Panc1 (cell line): ENCODE measurements around the gene FKTN. TPM values are rescaled to one million over a fixed set of nuclear protein-coding genes. Genes with fewer than 3 reads are reported as not detected.

Experiments used
- ATAC-seq: fragments of 200-7000 bp; cut with Tn5 transposase; 2 replicates; pipeline ENCODE4 v1.9.1; 2020; ENCODE audit warnings: mild to moderate bottlenecking, moderate library complexity
- BruUV-seq: library from RNA; stranded (reverse); fragments of 400-500 nt; replicated peaks from 2 replicates; lab custom pipeline; 2021; lab: Mats Ljungman, UMichigan
- CTCF ChIA-PET: fragments of 300-600 bp; sonication (Branson Sonifier 250); formaldehyde crosslinking; loops from one replicate; lab custom pipeline; 2022; ENCODE audit warnings: antibody characterized with exemption; lab: Charles Lee
- POLR2A ChIA-PET: fragments of 300-600 bp; sonication (Branson Sonifier 250); formaldehyde crosslinking; loops from one replicate; lab custom pipeline; 2022; ENCODE audit warnings: antibody characterized with exemption; lab: Charles Lee
- DNase-seq: peaks from one replicate; pipeline ENCODE4 v3.0.0-alpha.2; 2010; ENCODE audit warnings: low read depth, low spot score
- H3K27ac ChIP-seq: 2 replicates; pipeline ENCODE4 v1.5.1; 2011; ENCODE audit warnings: mild to moderate bottlenecking, low read length, inconsistent platforms
- H3K27me3 ChIP-seq: fragments of 200-500 bp; sonication (Bioruptor generic); 2 replicates; pipeline ENCODE4 v1.6.0; 2014; ENCODE audit warnings: low read length, inconsistent platforms; ENCODE audit not compliant: control insufficient read depth, insufficient read depth
- H3K36me3 ChIP-seq: fragments of 200-500 bp; sonication (Bioruptor generic); 2 replicates; pipeline ENCODE4 v1.5.1; 2014; ENCODE audit warnings: inconsistent platforms, mild to moderate bottlenecking, low read length, moderate library complexity; ENCODE audit not compliant: control insufficient read depth, insufficient read depth
- H3K4me1 ChIP-seq: 2 replicates; pipeline ENCODE4 v1.5.1; 2011; ENCODE audit warnings: inconsistent platforms, mild to moderate bottlenecking, low read length, moderate library complexity; ENCODE audit not compliant: control insufficient read depth, insufficient read depth
- H3K4me3 ChIP-seq, 2 experiments: 2 replicates each; pipeline ENCODE4 v1.5.1; 2011 to 2012; ENCODE audit warnings: low read depth in 2 of 2, low read length in 2 of 2, mild to moderate bottlenecking in 2 of 2, inconsistent platforms in 1 of 2, moderate library complexity in 1 of 2
- H3K9me3 ChIP-seq: fragments of 200-500 bp; sonication (Bioruptor generic); 2 replicates; pipeline ENCODE4 v1.5.1; 2014; ENCODE audit warnings: low read depth, mild to moderate bottlenecking, inconsistent platforms, low read length, moderate library complexity; ENCODE audit not compliant: control insufficient read depth, insufficient read depth
- POLR2AphosphoS5 ChIP-seq: IDR thresholded peaks from 2 replicates; pipeline ENCODE4 v1.6.1; 2012; ENCODE audit warnings: mild to moderate bottlenecking, low read depth, low read length, moderate library complexity
- SIN3A ChIP-seq: IDR thresholded peaks from 2 replicates; pipeline ENCODE4 v1.6.1; 2012; ENCODE audit warnings: low read depth, mild to moderate bottlenecking, low read length, moderate library complexity, borderline replicate concordance; ENCODE audit not compliant: insufficient read depth
- TCF7L2 ChIP-seq: IDR thresholded peaks from 2 replicates; pipeline ENCODE4 v1.6.1; 2011; ENCODE audit warnings: mild to moderate bottlenecking, low read depth, low read length, inconsistent platforms
- in situ Hi-C: cut with HindIII; loops from 2 replicates; pipeline ENCODE4 v1.10.0; 2016; ENCODE audit warnings: low sequenced_read_pairs, low pct_unique_long_range_greater_than_20kb
- intact Hi-C: fragments of 100-400 bp; cut with micrococcal nuclease; formaldehyde crosslinking; loops from one replicate; pipeline ENCODE4 v1.10.0; 2022; ENCODE audit not compliant: unreplicated experiment
- total RNA-seq: library from RNA; stranded (reverse); gene quantifications from one replicate; pipeline ENCODE4 v1.2.1, GENCODE V29; 2021; ENCODE audit not compliant: unreplicated experiment
- TF ChIP-seq, protein P1 (sequence below): fragments of 450-650 bp; IDR thresholded peaks from 2 replicates; pipeline ENCODE4 v1.5.1; 2017; ENCODE audit warnings: mild to moderate bottlenecking
- TF ChIP-seq, protein P2 (sequence below), 2 experiments: IDR thresholded peaks; 2 replicates each; pipeline ENCODE4 v1.6.1; 2011 to 2012; ENCODE audit warnings: low read depth in 2 of 2, control low read depth in 1 of 2, low read length in 1 of 2, mild to moderate bottlenecking in 1 of 2, moderate library complexity in 1 of 2; ENCODE audit not compliant: insufficient read depth in 1 of 2

FKTN gene
- total RNA-seq, 1 experiment from 2014 or later = 15.2 TPM

DNA sequence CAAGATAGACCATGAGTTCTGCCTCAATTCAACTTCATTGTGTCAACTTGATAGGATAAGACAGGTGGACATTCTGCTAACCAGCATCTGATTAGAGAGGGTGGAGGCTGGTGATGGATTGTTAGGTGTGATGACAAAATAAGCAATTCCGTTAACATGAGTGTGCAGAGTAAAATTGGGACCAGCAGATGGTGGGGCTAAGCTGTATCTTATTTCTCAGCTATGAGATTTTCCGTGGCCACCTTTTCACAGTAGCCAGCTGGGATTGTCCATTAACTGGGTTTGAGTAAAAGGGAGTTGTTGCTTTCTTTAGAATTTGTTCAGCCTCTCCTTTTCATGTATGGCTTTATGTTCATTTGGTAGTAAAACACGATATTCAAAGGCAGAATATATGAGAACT is 75.5 kb downstream of the FKTN start:
- ChIA-PET CTCF (interaction anchor here (0.7 kb wide), 1 partner anchor 268 kb away, joined by 4 read pairs; no protein-coding TSS in a partner anchor), POLR2A (no interaction called here)
- TF ChIP-seq, protein P1, sequence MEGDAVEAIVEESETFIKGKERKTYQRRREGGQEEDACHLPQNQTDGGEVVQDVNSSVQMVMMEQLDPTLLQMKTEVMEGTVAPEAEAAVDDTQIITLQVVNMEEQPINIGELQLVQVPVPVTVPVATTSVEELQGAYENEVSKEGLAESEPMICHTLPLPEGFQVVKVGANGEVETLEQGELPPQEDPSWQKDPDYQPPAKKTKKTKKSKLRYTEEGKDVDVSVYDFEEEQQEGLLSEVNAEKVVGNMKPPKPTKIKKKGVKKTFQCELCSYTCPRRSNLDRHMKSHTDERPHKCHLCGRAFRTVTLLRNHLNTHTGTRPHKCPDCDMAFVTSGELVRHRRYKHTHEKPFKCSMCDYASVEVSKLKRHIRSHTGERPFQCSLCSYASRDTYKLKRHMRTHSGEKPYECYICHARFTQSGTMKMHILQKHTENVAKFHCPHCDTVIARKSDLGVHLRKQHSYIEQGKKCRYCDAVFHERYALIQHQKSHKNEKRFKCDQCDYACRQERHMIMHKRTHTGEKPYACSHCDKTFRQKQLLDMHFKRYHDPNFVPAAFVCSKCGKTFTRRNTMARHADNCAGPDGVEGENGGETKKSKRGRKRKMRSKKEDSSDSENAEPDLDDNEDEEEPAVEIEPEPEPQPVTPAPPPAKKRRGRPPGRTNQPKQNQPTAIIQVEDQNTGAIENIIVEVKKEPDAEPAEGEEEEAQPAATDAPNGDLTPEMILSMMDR = no peak
- BruUV-seq = no TSS peak
- intact Hi-C loops (no loop called here), in situ Hi-C loops (no loop called here)
- Histone ChIP-seq H3K36me3 (no peaks in the 10 kb centered on the region), H3K27ac (no peak overlapping the region), H3K4me1 (no peaks in the 10 kb centered on the region), H3K9me3 (no peaks in the 10 kb centered on the region), H3K4me3 (no peak overlapping the region), H3K27me3 (no peaks in the 10 kb centered on the region)
- DNase-seq (no peak), ATAC-seq (no peak)

DNA sequence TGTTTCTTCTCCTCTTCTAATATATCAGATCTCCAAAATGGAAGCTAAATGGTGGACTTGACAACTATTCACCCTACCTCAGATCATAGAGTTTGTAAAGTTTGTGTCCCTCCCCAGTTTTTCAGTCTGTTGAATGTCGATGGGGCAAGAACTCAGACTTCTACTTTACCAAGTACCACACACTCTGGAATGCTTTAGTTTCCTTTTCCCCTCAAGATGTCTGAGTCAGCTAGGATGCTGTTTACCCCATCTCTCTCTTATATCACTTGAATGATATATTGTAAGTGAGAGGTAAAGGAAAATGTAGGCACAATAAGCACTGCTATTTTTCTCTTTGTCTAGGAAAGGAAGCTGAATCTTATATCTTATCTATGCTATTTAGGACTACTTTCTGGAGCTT is 78.4 kb downstream of the FKTN start:
- in situ Hi-C loops = no loop called here
- ATAC-seq (no peak), DNase-seq (no peak)
- ChIA-PET POLR2A (no interaction called here), CTCF (no interaction called here)
- Histone ChIP-seq H3K27ac (no peak overlapping the region), H3K27me3 (no peaks in the 10 kb centered on the region), H3K36me3 (no peaks in the 10 kb centered on the region), H3K4me1 (no peaks in the 10 kb centered on the region), H3K9me3 (no peaks in the 10 kb centered on the region), H3K4me3 (no peak overlapping the region)
- intact Hi-C loops = no loop called here
- no TSS peak for BruUV-seq
- TF ChIP-seq, protein P2, sequence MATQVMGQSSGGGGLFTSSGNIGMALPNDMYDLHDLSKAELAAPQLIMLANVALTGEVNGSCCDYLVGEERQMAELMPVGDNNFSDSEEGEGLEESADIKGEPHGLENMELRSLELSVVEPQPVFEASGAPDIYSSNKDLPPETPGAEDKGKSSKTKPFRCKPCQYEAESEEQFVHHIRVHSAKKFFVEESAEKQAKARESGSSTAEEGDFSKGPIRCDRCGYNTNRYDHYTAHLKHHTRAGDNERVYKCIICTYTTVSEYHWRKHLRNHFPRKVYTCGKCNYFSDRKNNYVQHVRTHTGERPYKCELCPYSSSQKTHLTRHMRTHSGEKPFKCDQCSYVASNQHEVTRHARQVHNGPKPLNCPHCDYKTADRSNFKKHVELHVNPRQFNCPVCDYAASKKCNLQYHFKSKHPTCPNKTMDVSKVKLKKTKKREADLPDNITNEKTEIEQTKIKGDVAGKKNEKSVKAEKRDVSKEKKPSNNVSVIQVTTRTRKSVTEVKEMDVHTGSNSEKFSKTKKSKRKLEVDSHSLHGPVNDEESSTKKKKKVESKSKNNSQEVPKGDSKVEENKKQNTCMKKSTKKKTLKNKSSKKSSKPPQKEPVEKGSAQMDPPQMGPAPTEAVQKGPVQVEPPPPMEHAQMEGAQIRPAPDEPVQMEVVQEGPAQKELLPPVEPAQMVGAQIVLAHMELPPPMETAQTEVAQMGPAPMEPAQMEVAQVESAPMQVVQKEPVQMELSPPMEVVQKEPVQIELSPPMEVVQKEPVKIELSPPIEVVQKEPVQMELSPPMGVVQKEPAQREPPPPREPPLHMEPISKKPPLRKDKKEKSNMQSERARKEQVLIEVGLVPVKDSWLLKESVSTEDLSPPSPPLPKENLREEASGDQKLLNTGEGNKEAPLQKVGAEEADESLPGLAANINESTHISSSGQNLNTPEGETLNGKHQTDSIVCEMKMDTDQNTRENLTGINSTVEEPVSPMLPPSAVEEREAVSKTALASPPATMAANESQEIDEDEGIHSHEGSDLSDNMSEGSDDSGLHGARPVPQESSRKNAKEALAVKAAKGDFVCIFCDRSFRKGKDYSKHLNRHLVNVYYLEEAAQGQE (IDR thresholded peaks at IDR 0.05; ENCODE audit: insufficient read depth in 1 of 2, low read depth in 2 of 2, low read length in 1 of 2) = no peak
- TF ChIP-seq TCF7L2 (no peak), POLR2AphosphoS5 (no peak), SIN3A (no peak)
- TF ChIP-seq, protein P1 = no peak
